T-helper 17 cell (primary cell): ENCODE measurements around the gene FTO. TPM values are rescaled to one million over a fixed set of nuclear protein-coding genes. Genes with fewer than 3 reads are reported as not detected.
A peak's percentile ranks its signal among the peaks of the same experiment; 100 is the strongest.
"Not testable (repeated sequence)": the region's sequence is repeated elsewhere in the genome, so short reads cannot be mapped to it uniquely, and the experiment has no call there.

Experiments used
- ATAC-seq: fragments of 150-1000 bp; cut with Tn5 transposase; 2 replicates; pipeline ENCODE4 v1.10.0; 2021; ENCODE audit warnings: mild to moderate bottlenecking, moderate library complexity
- DNase-seq, 3 donors: peaks; one replicate each; pipeline versions ENCODE4 v3.0.0 to v3.0.0-alpha.2; 2020 to 2021
- H3K9me3 ChIP-seq: one replicate; pipeline ENCODE4 v1.7.0; 2013; ENCODE audit warnings: low read length, mild to moderate bottlenecking; ENCODE audit not compliant: control insufficient read depth, poor library complexity, severe bottlenecking
- H3K27ac Mint-ChIP-seq: one replicate; pipeline ENCODE4 v1.8.0; 2022; ENCODE audit warnings: mild to moderate bottlenecking, moderate library complexity, mixed read lengths
- H3K27me3 Mint-ChIP-seq: one replicate; pipeline ENCODE4 v1.8.0; 2022; ENCODE audit warnings: mixed read lengths
- H3K36me3 Mint-ChIP-seq: one replicate; pipeline ENCODE4 v1.8.0; 2022; ENCODE audit warnings: low read depth, mixed read lengths
- H3K4me1 Mint-ChIP-seq: one replicate; pipeline ENCODE4 v1.8.0; 2022; ENCODE audit warnings: mild to moderate bottlenecking, mixed read lengths
- H3K4me3 Mint-ChIP-seq: one replicate; pipeline ENCODE4 v1.8.0; 2022; ENCODE audit warnings: mild to moderate bottlenecking, moderate library complexity, mixed read lengths
- total RNA-seq, 4 donors: library from RNA in 2 of 4; stranded (reverse) in 2 of 4; gene quantifications; one replicate each; pipeline ENCODE4 v1.2.3 and lab custom pipeline; 2022 to 2026

The FTO gene
- total RNA-seq, 2 donors from 2014 or later = 53.0 to 53.3 TPM

DNA sequence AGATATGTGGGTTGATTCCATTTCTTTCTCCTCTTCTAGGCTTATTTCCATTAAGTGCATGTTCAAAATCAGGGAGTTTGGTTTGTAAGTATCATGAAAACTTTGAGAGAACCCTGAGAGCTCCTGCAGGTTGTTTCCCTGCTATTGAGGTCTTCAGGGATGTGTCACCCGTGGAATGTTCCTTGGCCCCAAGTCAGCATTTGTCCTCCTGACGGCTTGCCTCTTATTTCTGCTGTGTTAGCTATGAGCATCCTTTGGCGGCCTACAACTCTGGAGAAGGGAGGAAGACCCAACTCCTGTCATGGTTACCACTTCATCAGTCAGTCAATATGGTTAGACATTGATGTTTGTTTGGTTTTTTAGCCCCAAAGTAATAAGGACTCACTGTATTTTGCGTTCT, 180.8 kb downstream of the FTO start:
- DNase-seq (no peak), ATAC-seq (no peak)
- Mint-ChIP-seq H3K4me1 (peaks cover 3% of the 10 kb centered on the region), H3K27ac (no peak overlapping the region), H3K4me3 (no peak overlapping the region), H3K27me3 (no peaks in the 10 kb centered on the region), H3K36me3 (peaks cover 12% of the 10 kb centered on the region)
- H3K9me3 ChIP-seq = no peaks in the 10 kb centered on the region

GRCh38 chr16:53886482-53887378, 182.8 kb downstream of the FTO start:
- H3K4me3 Mint-ChIP-seq = no peak overlapping the region
- ATAC-seq = no peak
- H3K27me3 Mint-ChIP-seq = no peaks in the 10 kb centered on the region
- H3K27ac Mint-ChIP-seq = no peak overlapping the region
- peaks cover 12% of the 10 kb centered on the region for H3K36me3 Mint-ChIP-seq
- peaks cover 4% of the 10 kb centered on the region for H3K4me1 Mint-ChIP-seq
- H3K9me3 ChIP-seq = no peaks in the 10 kb centered on the region
- DNase-seq = no peak

GRCh38 chr16:53888222-53888621, 184.3 kb downstream of the FTO start:
- H3K4me3 Mint-ChIP-seq = no peak overlapping the region
- H3K4me1 Mint-ChIP-seq = peaks cover 11% of the 10 kb centered on the region
- H3K27ac Mint-ChIP-seq = no peak overlapping the region
- no peaks in the 10 kb centered on the region for H3K27me3 Mint-ChIP-seq
- no peaks in the 10 kb centered on the region for H3K9me3 ChIP-seq
- no peak for DNase-seq
- ATAC-seq = no peak
- H3K36me3 Mint-ChIP-seq = peaks cover 10% of the 10 kb centered on the region

- H3K4me1 Mint-ChIP-seq = peaks cover 11% of the 10 kb centered on the region
- H3K4me3 Mint-ChIP-seq, H3K27me3 Mint-ChIP-seq, H3K9me3 ChIP-seq, H3K36me3 Mint-ChIP-seq, ATAC-seq, DNase-seq, H3K27ac Mint-ChIP-seq: not testable (repeated sequence)
Observed at GRCh38 chr16:53890877-53891276, 186.9 kb downstream of the FTO start.

GRCh38 chr16:53891409-53892139, 187.6 kb downstream of the FTO start:
- no peak overlapping the region for H3K4me3 Mint-ChIP-seq
- H3K27ac Mint-ChIP-seq = peak overlapping the region; percentile 27
- peaks cover 11% of the 10 kb centered on the region for H3K4me1 Mint-ChIP-seq
- H3K27me3 Mint-ChIP-seq = no peaks in the 10 kb centered on the region
- H3K36me3 Mint-ChIP-seq = peaks cover 4% of the 10 kb centered on the region
- ATAC-seq (no peak), DNase-seq (no peak)
- no peaks in the 10 kb centered on the region for H3K9me3 ChIP-seq

GRCh38 chr16:53892155-53892554, 188.2 kb downstream of the FTO start:
- ATAC-seq (peak; percentile 54), DNase-seq (peak in 1 of 3 donors; percentile 26)
- peaks cover 4% of the 10 kb centered on the region for H3K36me3 Mint-ChIP-seq
- H3K27ac Mint-ChIP-seq = peak overlapping the region; percentile 27
- peaks cover 11% of the 10 kb centered on the region for H3K4me1 Mint-ChIP-seq
- H3K9me3 ChIP-seq = no peaks in the 10 kb centered on the region
- H3K27me3 Mint-ChIP-seq = no peaks in the 10 kb centered on the region
- no peak overlapping the region for H3K4me3 Mint-ChIP-seq

DNA sequence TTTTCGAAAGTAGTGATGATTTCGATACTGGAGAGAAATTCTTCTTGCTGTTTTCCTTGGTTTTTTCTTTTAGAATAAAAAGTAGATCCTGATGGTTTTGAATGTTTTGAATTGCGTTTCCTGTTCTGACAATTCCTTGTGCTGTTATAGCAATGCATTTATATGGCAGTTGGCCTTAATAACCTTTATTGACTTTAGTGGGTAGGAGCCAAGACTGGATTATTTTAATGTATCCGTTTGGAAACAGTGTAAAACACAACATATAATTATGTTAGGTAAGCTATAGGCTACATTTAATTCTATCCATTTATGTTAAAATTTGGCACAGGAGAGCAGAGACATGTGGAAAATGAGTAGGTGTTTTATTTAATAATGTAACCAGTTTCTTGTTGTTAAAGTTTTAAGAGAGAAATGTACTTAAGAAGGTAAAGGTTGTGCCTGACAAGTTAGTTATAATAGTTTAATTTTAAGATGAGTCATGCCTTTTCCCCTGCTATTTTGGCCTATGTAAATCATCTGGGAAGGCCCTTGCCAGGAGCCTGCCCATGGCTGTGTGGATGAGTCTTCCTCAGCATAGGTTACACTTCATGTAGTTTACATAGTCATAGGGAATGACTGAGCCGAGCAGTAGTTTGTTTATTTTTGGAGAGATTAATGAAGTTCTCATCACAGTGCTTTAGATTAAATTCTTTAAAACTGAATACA, 189.9 kb downstream of the FTO start:
- no peaks in the 10 kb centered on the region for H3K9me3 ChIP-seq
- H3K36me3 Mint-ChIP-seq = peaks cover 7% of the 10 kb centered on the region
- DNase-seq (no peak), ATAC-seq (no peak)
- H3K27ac Mint-ChIP-seq = peak overlapping the region; percentile 41
- no peaks in the 10 kb centered on the region for H3K27me3 Mint-ChIP-seq
- H3K4me3 Mint-ChIP-seq = no peak overlapping the region
- H3K4me1 Mint-ChIP-seq = peaks cover 19% of the 10 kb centered on the region

GRCh38 chr16:53894686-53895085, 190.7 kb downstream of the FTO start:
- H3K36me3 Mint-ChIP-seq = peaks cover 3% of the 10 kb centered on the region
- no peak for ATAC-seq
- H3K27ac Mint-ChIP-seq = no peak overlapping the region
- H3K4me3 Mint-ChIP-seq = no peak overlapping the region
- no peak for DNase-seq
- H3K4me1 Mint-ChIP-seq = peaks cover 16% of the 10 kb centered on the region
- no peaks in the 10 kb centered on the region for H3K9me3 ChIP-seq
- H3K27me3 Mint-ChIP-seq = no peaks in the 10 kb centered on the region

GRCh38 chr16:53895433-53895832, 191.5 kb downstream of the FTO start:
- ATAC-seq = no peak
- Mint-ChIP-seq H3K4me1 (peaks cover 16% of the 10 kb centered on the region), H3K4me3 (no peak overlapping the region)

GRCh38 chr16:53895851-53896250, 191.9 kb downstream of the FTO start:
- H3K9me3 ChIP-seq = no peaks in the 10 kb centered on the region

More at GRCh38 chr16:53895433-53895832, 191.5 kb downstream of the FTO start:
- no peaks in the 10 kb centered on the region for H3K9me3 ChIP-seq
- H3K36me3 Mint-ChIP-seq = peaks cover 3% of the 10 kb centered on the region
- no peak overlapping the region for H3K27ac Mint-ChIP-seq
- DNase-seq = no peak
- no peaks in the 10 kb centered on the region for H3K27me3 Mint-ChIP-seq

DNA sequence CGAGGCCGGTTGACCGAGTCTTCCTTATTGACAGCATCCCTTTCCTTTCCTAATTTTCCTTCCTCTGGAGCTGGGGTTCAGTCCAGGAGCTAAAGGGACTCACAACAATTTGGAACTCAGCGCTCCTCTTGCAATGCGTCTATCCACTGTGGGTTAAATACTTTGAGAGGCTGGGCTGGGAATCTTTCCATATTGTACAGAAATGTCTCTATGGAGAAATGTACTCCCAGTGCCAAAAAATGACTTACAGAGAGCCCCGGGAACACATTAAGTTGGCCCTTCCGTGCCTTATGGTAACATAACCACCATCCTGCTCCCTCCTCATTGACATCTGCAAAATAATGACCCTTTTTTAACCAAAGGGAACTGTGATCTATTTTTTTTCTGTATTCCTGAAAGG, 192.8 kb downstream of the FTO start:
- DNase-seq = no peak
- ATAC-seq = no peak
- Mint-ChIP-seq H3K27ac (no peak overlapping the region), H3K36me3 (peaks cover 12% of the 10 kb centered on the region), H3K4me1 (peaks cover 21% of the 10 kb centered on the region), H3K4me3 (no peak overlapping the region), H3K27me3 (no peaks in the 10 kb centered on the region)
- H3K9me3 ChIP-seq = no peaks in the 10 kb centered on the region

More at GRCh38 chr16:53895851-53896250, 191.9 kb downstream of the FTO start:
- no peak overlapping the region for H3K27ac Mint-ChIP-seq
- no peak for DNase-seq
- H3K27me3 Mint-ChIP-seq = no peaks in the 10 kb centered on the region
- H3K36me3 Mint-ChIP-seq = peaks cover 5% of the 10 kb centered on the region
- H3K4me3 Mint-ChIP-seq = no peak overlapping the region
- ATAC-seq = no peak
- peaks cover 16% of the 10 kb centered on the region for H3K4me1 Mint-ChIP-seq

DNA sequence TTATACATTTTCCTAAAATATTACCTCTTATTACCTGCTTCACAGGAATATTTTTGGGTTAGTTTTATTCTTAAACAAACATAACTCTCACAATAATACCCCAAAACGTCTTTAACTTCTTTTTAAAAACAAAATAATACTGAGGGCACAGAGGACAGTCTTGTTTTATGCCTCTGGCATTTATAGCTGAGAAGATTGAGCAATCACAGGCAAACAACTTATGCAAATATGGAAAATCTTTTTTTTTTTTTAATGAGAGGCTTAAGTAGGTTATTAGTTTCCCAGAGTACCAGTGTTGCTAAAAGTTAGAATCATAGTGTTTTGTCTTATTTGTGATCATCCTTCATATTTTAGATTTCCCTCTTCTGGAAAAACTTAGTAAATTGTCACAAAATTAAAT, 195.0 kb downstream of the FTO start:
- H3K4me3 Mint-ChIP-seq = no peak overlapping the region
- peaks cover 12% of the 10 kb centered on the region for H3K36me3 Mint-ChIP-seq
- H3K4me1 Mint-ChIP-seq = peaks cover 14% of the 10 kb centered on the region
- H3K9me3 ChIP-seq = no peaks in the 10 kb centered on the region
- DNase-seq (no peak), ATAC-seq (no peak)
- H3K27me3 Mint-ChIP-seq = no peaks in the 10 kb centered on the region
- H3K27ac Mint-ChIP-seq = no peak overlapping the region

GRCh38 chr16:53899431-53899830, 195.5 kb downstream of the FTO start:
- H3K9me3 ChIP-seq = no peaks in the 10 kb centered on the region
- Mint-ChIP-seq H3K4me3 (no peak overlapping the region), H3K4me1 (peaks cover 14% of the 10 kb centered on the region), H3K27ac (no peak overlapping the region), H3K27me3 (no peaks in the 10 kb centered on the region), H3K36me3 (peaks cover 12% of the 10 kb centered on the region)
- ATAC-seq (no peak), DNase-seq (no peak)
